Measurements from ENCODE around the gene DSP. TPM values are rescaled to one million over a fixed set of nuclear protein-coding genes. Genes with fewer than 3 reads are reported as not detected.

The DSP gene
- total RNA-seq, result 1 to 10 TPM; 4.1 to 6.3 TPM
- 10 to 100 TPM in 1 of 2 donors, under 1 TPM in 1; 0.41 to 22.8 TPM for polyA plus RNA-seq
- long read RNA-seq, donor 1, partial matches to known transcripts, result 13 of 14 reads
- long read RNA-seq, donor 1, other reads (novel, unspliced or antisense), result 1 of 14 reads
- long read RNA-seq, donor 2, full-length matches to known transcripts, result 1 of 3 reads
- long read RNA-seq, donor 2, partial matches to known transcripts, result 2 of 3 reads
- long read RNA-seq, donor 2, other reads (novel, unspliced or antisense), result 0 of 3 reads

GRCh38 chr6:7541175-7542064 lies at the start of gene DSP:
Gene DSP, plus strand, starts transcription at chr6:7541671. Its CDS starts 245 bp downstream, at chr6:7541916.
- Histone ChIP-seq H3K9me3 (ENCODE audit: control insufficient read depth, low read length) (no peaks in the 10 kb centered on the region), H3K36me3 (ENCODE audit: control insufficient read depth in 1 of 2, insufficient read depth in 2 of 2, low read length in 1 of 2) (no peaks in the 10 kb centered on the region), H3K4me3 (ENCODE audit: low read length in 2 of 2) (peak within 1 kb of the TSS; percentile 21 to 46), H3K4me1 (ENCODE audit: control insufficient read depth in 1 of 2, insufficient read depth in 2 of 2, low read length in 2 of 2) (no peaks in the 10 kb centered on the region), H3K27me3 (ENCODE audit: control insufficient read depth in 1 of 2, insufficient read depth in 2 of 2, low read length in 1 of 2) (peaks cover 0 to 2% of the 10 kb centered on the region in 2 donors), H3K27ac (ENCODE audit: low read depth in 1 of 2, low read length in 2 of 2) (no peak within 1 kb of the TSS)
- ATAC-seq (ENCODE audit: low FRiP score), result peak; percentile 66
- peak in 1 of 2 donors; percentile 75 for DNase-seq
- 1 to 2% methylated on average over 69 to 105 of the region's 105 CpGs for WGBS, 2 donors
- intact Hi-C loops (cut with DNase I), result no loop called here

- Histone ChIP-seq H3K27ac (ENCODE audit: low read depth in 1 of 2, low read length in 2 of 2) (no peak overlapping the region), H3K27me3 (ENCODE audit: control insufficient read depth in 1 of 2, insufficient read depth in 2 of 2, low read length in 1 of 2) (no peaks in the 10 kb centered on the region), H3K4me1 (ENCODE audit: control insufficient read depth in 1 of 2, insufficient read depth in 2 of 2, low read length in 2 of 2) (no peaks in the 10 kb centered on the region), H3K4me3 (ENCODE audit: low read length in 2 of 2) (no peak overlapping the region), H3K36me3 (ENCODE audit: control insufficient read depth in 1 of 2, insufficient read depth in 2 of 2, low read length in 1 of 2) (no peaks in the 10 kb centered on the region), H3K9me3 (ENCODE audit: control insufficient read depth, low read length) (no peaks in the 10 kb centered on the region)
- 90 to 100% methylated on average over 2 of the region's 2 CpGs for WGBS, 2 donors
- no peak for DNase-seq
- no peak for ATAC-seq (ENCODE audit: low FRiP score)
- intact Hi-C loops (cut with DNase I), result no loop called here
Observed at GRCh38 chr6:7493866-7494265, 47.6 kb upstream of the DSP start.

GRCh38 chr6:7494638-7495037 lies 46.8 kb upstream of the DSP start:
- no peaks in the 10 kb centered on the region for H3K4me1 ChIP-seq (ENCODE audit: control insufficient read depth in 1 of 2, insufficient read depth in 2 of 2, low read length in 2 of 2)
- no peaks in the 10 kb centered on the region for H3K27me3 ChIP-seq (ENCODE audit: control insufficient read depth in 1 of 2, insufficient read depth in 2 of 2, low read length in 1 of 2)
- no peaks in the 10 kb centered on the region for H3K36me3 ChIP-seq (ENCODE audit: control insufficient read depth in 1 of 2, insufficient read depth in 2 of 2, low read length in 1 of 2)
- no peak overlapping the region for H3K4me3 ChIP-seq (ENCODE audit: low read length in 2 of 2)
- ATAC-seq (ENCODE audit: low FRiP score) (no peak), DNase-seq (no peak)
- intact Hi-C loops (cut with DNase I), result no loop called here
- WGBS, 2 donors, result 80 to 86% methylated on average over 7 of the region's 7 CpGs
- no peaks in the 10 kb centered on the region for H3K9me3 ChIP-seq (ENCODE audit: control insufficient read depth, low read length)
- H3K27ac ChIP-seq (ENCODE audit: low read depth in 1 of 2, low read length in 2 of 2), result no peak overlapping the region

GRCh38 chr6:7496266-7496875 lies 45.1 kb upstream of the DSP start:
- intact Hi-C loops (cut with DNase I), result no loop called here
- no peaks in the 10 kb centered on the region for H3K36me3 ChIP-seq (ENCODE audit: control insufficient read depth in 1 of 2, insufficient read depth in 2 of 2, low read length in 1 of 2)
- 67 to 74% methylated on average over 12 of the region's 12 CpGs for WGBS, 2 donors
- no peaks in the 10 kb centered on the region for H3K4me1 ChIP-seq (ENCODE audit: control insufficient read depth in 1 of 2, insufficient read depth in 2 of 2, low read length in 2 of 2)
- H3K27me3 ChIP-seq (ENCODE audit: control insufficient read depth in 1 of 2, insufficient read depth in 2 of 2, low read length in 1 of 2), result no peaks in the 10 kb centered on the region
- ATAC-seq (ENCODE audit: low FRiP score), result no peak
- no peak overlapping the region for H3K4me3 ChIP-seq (ENCODE audit: low read length in 2 of 2)
- no peak overlapping the region for H3K27ac ChIP-seq (ENCODE audit: low read depth in 1 of 2, low read length in 2 of 2)
- H3K9me3 ChIP-seq (ENCODE audit: control insufficient read depth, low read length), result peaks cover under 1% of the 10 kb centered on the region
- no peak for DNase-seq

- H3K36me3 ChIP-seq (ENCODE audit: control insufficient read depth in 1 of 2, insufficient read depth in 2 of 2, low read length in 1 of 2), result no peaks in the 10 kb centered on the region
Observed at GRCh38 chr6:7500752-7501282, 40.7 kb upstream of the DSP start.

GRCh38 chr6:7502743-7503142 lies 38.7 kb upstream of the DSP start:
- no peak for ATAC-seq (ENCODE audit: low FRiP score)
- no peak overlapping the region for H3K4me3 ChIP-seq (ENCODE audit: low read length in 2 of 2)
- intact Hi-C loops (cut with DNase I), result no loop called here

More at GRCh38 chr6:7500752-7501282, 40.7 kb upstream of the DSP start:
- DNase-seq, result no peak
- intact Hi-C loops (cut with DNase I), result no loop called here
- Histone ChIP-seq H3K4me3 (ENCODE audit: low read length in 2 of 2) (no peak overlapping the region), H3K27me3 (ENCODE audit: control insufficient read depth in 1 of 2, insufficient read depth in 2 of 2, low read length in 1 of 2) (no peaks in the 10 kb centered on the region), H3K4me1 (ENCODE audit: control insufficient read depth in 1 of 2, insufficient read depth in 2 of 2, low read length in 2 of 2) (no peaks in the 10 kb centered on the region), H3K27ac (ENCODE audit: low read depth in 1 of 2, low read length in 2 of 2) (no peak overlapping the region), H3K9me3 (ENCODE audit: control insufficient read depth, low read length) (peaks cover 1% of the 10 kb centered on the region)
- 88 to 90% methylated on average over 10 of the region's 10 CpGs for WGBS, 2 donors
- no peak for ATAC-seq (ENCODE audit: low FRiP score)

GRCh38 chr6:7504041-7504440 lies 37.4 kb upstream of the DSP start:
- Histone ChIP-seq H3K36me3 (ENCODE audit: control insufficient read depth in 1 of 2, insufficient read depth in 2 of 2, low read length in 1 of 2) (no peaks in the 10 kb centered on the region), H3K27ac (ENCODE audit: low read depth in 1 of 2, low read length in 2 of 2) (no peak overlapping the region), H3K27me3 (ENCODE audit: control insufficient read depth in 1 of 2, insufficient read depth in 2 of 2, low read length in 1 of 2) (no peaks in the 10 kb centered on the region), H3K9me3 (ENCODE audit: control insufficient read depth, low read length) (peaks cover 1% of the 10 kb centered on the region), H3K4me1 (ENCODE audit: control insufficient read depth in 1 of 2, insufficient read depth in 2 of 2, low read length in 2 of 2) (no peaks in the 10 kb centered on the region), H3K4me3 (ENCODE audit: low read length in 2 of 2) (no peak overlapping the region)
- DNase-seq (no peak), ATAC-seq (ENCODE audit: low FRiP score) (no peak)
- intact Hi-C loops (cut with DNase I), result no loop called here
- 65 to 72% methylated on average over 6 of the region's 6 CpGs for WGBS, 2 donors

More at GRCh38 chr6:7502743-7503142, 38.7 kb upstream of the DSP start:
- WGBS, 2 donors, result 84 to 85% methylated on average over 11 of the region's 11 CpGs
- DNase-seq, result no peak
- Histone ChIP-seq H3K9me3 (ENCODE audit: control insufficient read depth, low read length) (peaks cover 1% of the 10 kb centered on the region), H3K27me3 (ENCODE audit: control insufficient read depth in 1 of 2, insufficient read depth in 2 of 2, low read length in 1 of 2) (no peaks in the 10 kb centered on the region), H3K36me3 (ENCODE audit: control insufficient read depth in 1 of 2, insufficient read depth in 2 of 2, low read length in 1 of 2) (no peaks in the 10 kb centered on the region), H3K4me1 (ENCODE audit: control insufficient read depth in 1 of 2, insufficient read depth in 2 of 2, low read length in 2 of 2) (no peaks in the 10 kb centered on the region), H3K27ac (ENCODE audit: low read depth in 1 of 2, low read length in 2 of 2) (no peak overlapping the region)

GRCh38 chr6:7505189-7505699 lies 36.2 kb upstream of the DSP start:
- H3K27me3 ChIP-seq (ENCODE audit: control insufficient read depth in 1 of 2, insufficient read depth in 2 of 2, low read length in 1 of 2), result no peaks in the 10 kb centered on the region
- no peak for ATAC-seq (ENCODE audit: low FRiP score)
- H3K36me3 ChIP-seq (ENCODE audit: control insufficient read depth in 1 of 2, insufficient read depth in 2 of 2, low read length in 1 of 2), result no peaks in the 10 kb centered on the region
- peaks cover 1% of the 10 kb centered on the region for H3K9me3 ChIP-seq (ENCODE audit: control insufficient read depth, low read length)
- no peak overlapping the region for H3K4me3 ChIP-seq (ENCODE audit: low read length in 2 of 2)
- peak in 1 of 2 donors; percentile 61 for DNase-seq
- no peaks in the 10 kb centered on the region for H3K4me1 ChIP-seq (ENCODE audit: control insufficient read depth in 1 of 2, insufficient read depth in 2 of 2, low read length in 2 of 2)
- WGBS, 2 donors, result 28 to 34% methylated on average over 10 of the region's 10 CpGs
- intact Hi-C loops (cut with DNase I), result no loop called here
- H3K27ac ChIP-seq (ENCODE audit: low read depth in 1 of 2, low read length in 2 of 2), result no peak overlapping the region
